Astrocyte (in vitro differentiated cells and primary cell): Measurements from ENCODE around the gene SYNRG. TPM values are rescaled to one million over a fixed set of nuclear protein-coding genes. Genes with fewer than 3 reads are reported as not detected.

Source experiments
- DNase-seq: peaks from one replicate; pipeline ENCODE4 v3.0.0-alpha.2; 2010; ENCODE audit warnings: low read depth
- FAIRE-seq: peaks from 2 replicates; lab custom pipeline; 2011; peaks lifted over from hg19 to GRCh38; lab: Jason Lieb, UNC
- H2AFZ ChIP-seq: 2 replicates; pipeline ENCODE4 v1.6.0; 2012; ENCODE audit warnings: low read depth, low read length, inconsistent platforms
- H3K27ac ChIP-seq: 2 replicates; pipeline ENCODE4 v1.5.1; 2011; ENCODE audit warnings: low read depth, low read length, inconsistent platforms
- H3K27me3 ChIP-seq: 2 replicates; pipeline ENCODE4 v1.6.0; 2011; ENCODE audit warnings: low read length, inconsistent platforms; ENCODE audit not compliant: insufficient read depth
- H3K36me3 ChIP-seq: 2 replicates; pipeline ENCODE4 v1.5.1; 2011; ENCODE audit warnings: low read length, inconsistent platforms; ENCODE audit not compliant: insufficient read depth
- H3K4me1 ChIP-seq: 2 replicates; pipeline ENCODE4 v1.5.1; 2011; ENCODE audit warnings: low read length, inconsistent platforms; ENCODE audit not compliant: insufficient read depth
- H3K4me2 ChIP-seq: 2 replicates; pipeline ENCODE4 v1.6.0; 2012; ENCODE audit warnings: low read length, inconsistent platforms
- H3K4me3 ChIP-seq: 2 replicates; pipeline ENCODE4 v1.5.1; 2011; ENCODE audit warnings: low read depth, mild to moderate bottlenecking, low read length, inconsistent platforms; ENCODE audit not compliant: insufficient read depth
- H3K79me2 ChIP-seq: 2 replicates; pipeline ENCODE4 v1.6.0; 2012; ENCODE audit warnings: mild to moderate bottlenecking, low read length, inconsistent platforms; ENCODE audit not compliant: insufficient read depth
- H3K9ac ChIP-seq: 2 replicates; pipeline ENCODE4 v1.6.0; 2012; ENCODE audit warnings: mild to moderate bottlenecking, low read length, inconsistent platforms
- H3K9me3 ChIP-seq: 2 replicates; pipeline ENCODE4 v1.5.1; 2012; ENCODE audit warnings: low read depth, mild to moderate bottlenecking, low read length, inconsistent platforms; ENCODE audit not compliant: insufficient read depth
- H4K20me1 ChIP-seq: 2 replicates; pipeline ENCODE4 v1.6.0; 2012; ENCODE audit warnings: low read length, inconsistent platforms; ENCODE audit not compliant: insufficient read depth
- H3K27ac Mint-ChIP-seq: one replicate; pipeline ENCODE4 v1.8.0; 2021; ENCODE audit warnings: mild to moderate bottlenecking, mixed read lengths; ENCODE audit not compliant: unreplicated experiment
- H3K27me3 Mint-ChIP-seq: one replicate; pipeline ENCODE4 v1.8.0; 2021; ENCODE audit warnings: low read depth, mixed read lengths; ENCODE audit not compliant: unreplicated experiment
- H3K36me3 Mint-ChIP-seq: one replicate; pipeline ENCODE4 v1.8.0; 2021; ENCODE audit warnings: low read depth, mixed read lengths; ENCODE audit not compliant: unreplicated experiment
- H3K4me1 Mint-ChIP-seq: one replicate; pipeline ENCODE4 v1.8.0; 2021; ENCODE audit warnings: low read depth, mixed read lengths; ENCODE audit not compliant: unreplicated experiment
- H3K4me3 Mint-ChIP-seq: one replicate; pipeline ENCODE4 v1.8.0; 2021; ENCODE audit warnings: mild to moderate bottlenecking, moderate library complexity, mixed read lengths; ENCODE audit not compliant: unreplicated experiment
- H3K9me3 Mint-ChIP-seq: one replicate; pipeline ENCODE4 v1.8.0; 2021; ENCODE audit warnings: mild to moderate bottlenecking, mixed read lengths; ENCODE audit not compliant: unreplicated experiment
- EZH2 ChIP-seq: IDR thresholded peaks from 2 replicates; pipeline ENCODE4 v1.6.1; 2012; ENCODE audit warnings: mild to moderate bottlenecking, low read length, inconsistent platforms; ENCODE audit not compliant: insufficient read depth
- microRNA-seq: library from miRNA; unstranded; fragments of <30 nt; microRNA quantifications from one replicate; pipeline ENCODE4 v1.2.0, GENCODE V29; 2020
- total RNA-seq: library from RNA; stranded (reverse); gene quantifications from 2 replicates; pipeline ENCODE4 v1.2.1, GENCODE V29; 2021
- TF ChIP-seq, protein P1 (sequence below): IDR thresholded peaks from 2 replicates; pipeline ENCODE4 v1.5.1; 2011; ENCODE audit warnings: low read depth, mild to moderate bottlenecking, inconsistent platforms, low read length, moderate library complexity; ENCODE audit not compliant: insufficient read depth

Gene SYNRG
- total RNA-seq, 1 donor from 2014 or later = 31.3 TPM

GRCh38 chr17:37465069-37465616 is 144.1 kb downstream of the SYNRG start:
- FAIRE-seq (no peak), DNase-seq (peak; percentile 74)
- no peaks in the 10 kb centered on the region for H3K9me3 Mint-ChIP-seq
- H3K4me1 Mint-ChIP-seq = no peaks in the 10 kb centered on the region
- no peak overlapping the region for H3K27ac Mint-ChIP-seq
- Histone ChIP-seq H3K9ac (no peak overlapping the region), H3K4me2 (no peak overlapping the region), H3K4me1 (no peaks in the 10 kb centered on the region), H4K20me1 (no peaks in the 10 kb centered on the region), H3K9me3 (no peaks in the 10 kb centered on the region), H3K27ac (no peak overlapping the region), H3K27me3 (no peaks in the 10 kb centered on the region), H3K79me2 (no peaks in the 10 kb centered on the region), H3K36me3 (peaks cover 18% of the 10 kb centered on the region), H3K4me3 (no peak overlapping the region), H2AFZ (no peak overlapping the region)
- H3K36me3 Mint-ChIP-seq = peaks cover 14% of the 10 kb centered on the region
- TF ChIP-seq, protein P1, sequence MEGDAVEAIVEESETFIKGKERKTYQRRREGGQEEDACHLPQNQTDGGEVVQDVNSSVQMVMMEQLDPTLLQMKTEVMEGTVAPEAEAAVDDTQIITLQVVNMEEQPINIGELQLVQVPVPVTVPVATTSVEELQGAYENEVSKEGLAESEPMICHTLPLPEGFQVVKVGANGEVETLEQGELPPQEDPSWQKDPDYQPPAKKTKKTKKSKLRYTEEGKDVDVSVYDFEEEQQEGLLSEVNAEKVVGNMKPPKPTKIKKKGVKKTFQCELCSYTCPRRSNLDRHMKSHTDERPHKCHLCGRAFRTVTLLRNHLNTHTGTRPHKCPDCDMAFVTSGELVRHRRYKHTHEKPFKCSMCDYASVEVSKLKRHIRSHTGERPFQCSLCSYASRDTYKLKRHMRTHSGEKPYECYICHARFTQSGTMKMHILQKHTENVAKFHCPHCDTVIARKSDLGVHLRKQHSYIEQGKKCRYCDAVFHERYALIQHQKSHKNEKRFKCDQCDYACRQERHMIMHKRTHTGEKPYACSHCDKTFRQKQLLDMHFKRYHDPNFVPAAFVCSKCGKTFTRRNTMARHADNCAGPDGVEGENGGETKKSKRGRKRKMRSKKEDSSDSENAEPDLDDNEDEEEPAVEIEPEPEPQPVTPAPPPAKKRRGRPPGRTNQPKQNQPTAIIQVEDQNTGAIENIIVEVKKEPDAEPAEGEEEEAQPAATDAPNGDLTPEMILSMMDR = no peak
- no peak for TF ChIP-seq EZH2
- H3K27me3 Mint-ChIP-seq = no peaks in the 10 kb centered on the region
- no peak overlapping the region for H3K4me3 Mint-ChIP-seq

Small RNA genes within 50 kb of the gene (microRNA-seq; reads per million reads assigned to microRNA genes)
- gene MIR378J = not detected

Other genes starting within 250 kb of the SYNRG start
- gene C17orf78, start 233.4 kb downstream of the SYNRG start, total RNA-seq = not detected in 2 replicates
- 74.3 and 88.3 TPM in 2 replicates for gene ACACA, start 202.6 kb downstream of the SYNRG start, total RNA-seq
- 14.0 TPM in 2 replicates for gene TADA2A, start 202.5 kb downstream of the SYNRG start, total RNA-seq
- gene DUSP14, start 119.5 kb downstream of the SYNRG start, total RNA-seq = 64.3 and 69.1 TPM in 2 replicates
- gene DDX52, start 34.0 kb upstream of the SYNRG start, total RNA-seq = 52.2 and 55.1 TPM in 2 replicates
- 15.6 and 17.8 TPM in 2 replicates for gene HNF1B, start 135.6 kb upstream of the SYNRG start, total RNA-seq